ENCODE results near the gene GLIS1.

GRCh38 chr1:53769184-53769583, 30.2 kb upstream of the GLIS1 start:
- TF ChIP-seq FOSL1 (IDR thresholded peaks at IDR 0.05; ENCODE audit: insufficient read depth, low read depth, low read length) (no peak), SUZ12 (IDR thresholded peaks at IDR 0.05; ENCODE audit: low read length) (no peak), YY1 (IDR thresholded peaks at IDR 0.05; ENCODE audit: low read depth, low read length) (no peak), CTCF (IDR thresholded peaks at IDR 0.05; ENCODE audit: control extremely low read depth in 1 of 3, insufficient read depth in 1 of 3, low read depth in 1 of 3, low read length in 3 of 3) (no peak)

Data from H1 (cell line).